IPS-11a (cell line): ENCODE results near the gene TSPO.
A peak's percentile ranks its signal among the peaks of the same experiment; 100 is the strongest.
"Not testable (repeated sequence)": the region's sequence is repeated elsewhere in the genome, so short reads cannot be mapped to it uniquely, and the experiment has no call there.

Source experiments
- H3K4me3 ChIP-seq: one replicate; pipeline ENCODE4 v1.5.1; 2013; ENCODE audit warnings: low read depth, low read length, control low read depth

Gene TSPO

DNA sequence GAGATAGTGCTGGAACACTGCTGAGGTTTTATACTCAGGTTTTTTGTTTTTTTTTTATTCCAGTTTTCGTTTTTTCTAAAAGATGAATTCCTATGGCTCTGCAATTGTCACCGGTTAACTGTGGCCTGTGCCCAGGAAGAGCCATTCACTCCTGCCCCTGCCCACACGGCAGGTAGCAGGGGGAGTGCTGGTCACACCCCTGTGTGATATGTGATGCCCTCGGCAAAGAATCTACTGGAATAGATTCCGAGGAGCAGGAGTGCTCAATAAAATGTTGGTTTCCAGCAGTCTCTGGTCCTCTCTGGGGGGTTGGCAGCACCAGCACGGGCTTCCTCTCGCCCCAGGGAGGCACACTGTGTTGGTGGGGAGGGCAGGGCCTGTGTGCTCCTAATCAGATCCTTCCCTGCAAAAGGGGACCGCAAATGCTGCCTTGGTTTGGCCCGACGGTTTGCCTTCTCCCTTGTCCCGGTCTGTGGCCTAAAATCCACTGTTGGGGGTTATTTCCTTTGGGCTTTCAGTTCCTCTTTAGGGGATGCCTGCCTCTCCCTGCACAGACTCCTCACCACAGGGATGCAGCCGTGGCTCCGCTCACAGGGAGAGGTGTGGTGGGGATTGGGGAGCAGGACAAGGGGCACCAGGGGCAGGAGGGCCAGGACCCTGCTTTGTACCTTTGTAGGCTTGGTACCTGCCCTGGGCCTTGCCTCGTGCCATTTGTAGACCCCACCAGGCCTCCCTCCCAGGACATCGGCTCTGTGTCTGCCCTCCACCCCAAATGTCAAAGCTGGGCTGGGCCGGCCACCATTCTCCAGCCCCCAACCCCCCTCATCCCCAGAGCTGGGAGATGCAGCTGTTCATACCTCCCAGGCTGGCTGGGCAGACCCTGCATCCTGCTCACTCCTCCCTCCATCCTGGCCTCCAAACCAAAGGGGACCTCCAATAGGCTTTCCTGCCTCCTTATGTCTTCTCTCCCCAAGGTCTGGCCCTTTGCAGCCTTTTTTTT lies 21.6 kb upstream of the TSPO start:
- no peak overlapping the region for H3K4me3 ChIP-seq

DNA sequence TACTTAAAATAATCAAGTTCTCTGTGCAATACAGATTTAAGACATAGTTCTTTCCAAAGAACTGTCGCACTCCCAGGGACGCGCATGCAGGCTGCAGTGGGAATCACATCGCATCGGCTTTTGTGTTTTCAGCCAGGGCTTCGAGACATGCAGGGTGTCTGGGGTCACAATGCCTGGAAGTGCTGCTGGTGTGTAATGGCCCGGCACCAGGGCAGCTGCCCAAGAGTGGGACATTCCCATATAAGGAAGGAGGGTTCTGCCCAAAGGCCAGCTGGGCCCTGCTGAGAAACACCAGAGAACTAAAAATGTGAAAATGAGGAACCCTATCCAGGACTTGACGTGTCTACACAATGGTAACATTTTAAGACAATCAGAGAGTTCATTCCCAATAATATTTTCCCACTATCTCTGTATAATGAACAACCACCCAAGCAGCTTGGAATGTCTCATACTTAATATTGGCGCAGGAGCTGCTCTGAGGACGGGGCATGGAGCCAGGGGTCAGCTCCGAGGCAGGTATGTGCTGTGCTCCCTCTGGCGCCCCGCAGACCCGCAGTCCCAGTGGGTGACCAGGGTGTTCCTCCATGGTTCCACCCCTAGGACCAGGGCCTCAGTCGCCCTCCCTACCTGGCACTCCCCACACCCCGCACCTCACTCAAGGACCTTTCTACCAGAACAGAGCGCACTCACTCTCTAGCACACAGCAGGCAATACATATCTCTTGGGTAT lies 19.4 kb upstream of the TSPO start:
- H3K4me3 ChIP-seq: no peak overlapping the region

GRCh38 chr22:43133401-43133800 lies 18.0 kb upstream of the TSPO start:
- no peak overlapping the region for H3K4me3 ChIP-seq

- no peak overlapping the region for H3K4me3 ChIP-seq
These were observed 16.8 kb upstream of the TSPO start for GRCh38 chr22:43134553-43134952.

- H3K4me3 ChIP-seq: no peak overlapping the region
These were observed 15.8 kb upstream of the TSPO start for GRCh38 chr22:43135565-43135964.

DNA sequence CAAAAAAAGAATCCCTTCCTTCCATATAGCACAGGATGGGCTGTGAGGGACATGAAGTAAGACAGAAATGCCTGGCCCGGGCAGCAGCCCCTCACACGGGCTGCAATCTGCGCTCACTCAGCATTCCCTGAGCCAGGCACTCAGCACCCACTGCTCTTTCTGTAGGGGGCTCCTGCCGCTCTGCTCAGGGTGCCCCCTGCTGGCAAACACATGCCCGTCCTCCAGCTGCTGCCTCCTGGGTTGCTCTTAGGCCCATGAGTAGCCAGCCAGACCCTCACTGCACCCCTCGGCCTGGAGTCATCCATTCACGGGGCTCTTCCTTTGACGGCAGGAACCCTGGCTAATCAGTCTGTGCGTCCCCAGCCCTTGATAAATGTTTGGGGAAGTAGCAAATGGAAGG lies 15.1 kb upstream of the TSPO start:
- H3K4me3 ChIP-seq: no peak overlapping the region

GRCh38 chr22:43136801-43137200 lies 14.6 kb upstream of the TSPO start:
- no peak overlapping the region for H3K4me3 ChIP-seq

GRCh38 chr22:43142880-43143562 lies 8.3 kb upstream of the TSPO start, which contains the start of gene MCAT:
MCAT (minus strand) TSS chr22:43143398; CDS start chr22:43143348, 50 bp downstream.
- H3K4me3 ChIP-seq: peak within 1 kb of the TSS; percentile 82

GRCh38 chr22:43144949-43145348 lies 6.4 kb upstream of the TSPO start:
- no peak overlapping the region for H3K4me3 ChIP-seq

GRCh38 chr22:43145371-43145770 lies 6.0 kb upstream of the TSPO start:
- not testable (repeated sequence) for H3K4me3 ChIP-seq

DNA sequence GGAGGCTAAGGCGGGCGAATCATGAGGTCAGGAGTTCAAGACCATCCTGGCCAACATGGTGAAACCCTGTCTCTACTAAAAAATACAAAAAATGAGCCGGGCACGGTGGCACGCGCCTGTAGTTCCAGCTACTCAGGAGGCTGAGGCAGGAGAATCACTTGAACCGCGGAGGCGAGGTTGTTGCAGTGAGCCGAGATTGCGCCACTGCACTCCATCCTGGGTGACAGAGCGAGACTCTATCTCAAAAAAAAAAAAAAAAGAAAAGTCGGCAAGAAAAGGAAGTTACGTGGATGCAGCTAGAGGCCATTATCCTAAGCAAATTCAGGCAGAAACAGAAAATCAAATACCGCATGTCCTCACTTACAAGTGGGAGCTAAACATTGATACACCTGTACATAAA lies 5.0 kb upstream of the TSPO start:
- H3K4me3 ChIP-seq: not testable (repeated sequence)

DNA sequence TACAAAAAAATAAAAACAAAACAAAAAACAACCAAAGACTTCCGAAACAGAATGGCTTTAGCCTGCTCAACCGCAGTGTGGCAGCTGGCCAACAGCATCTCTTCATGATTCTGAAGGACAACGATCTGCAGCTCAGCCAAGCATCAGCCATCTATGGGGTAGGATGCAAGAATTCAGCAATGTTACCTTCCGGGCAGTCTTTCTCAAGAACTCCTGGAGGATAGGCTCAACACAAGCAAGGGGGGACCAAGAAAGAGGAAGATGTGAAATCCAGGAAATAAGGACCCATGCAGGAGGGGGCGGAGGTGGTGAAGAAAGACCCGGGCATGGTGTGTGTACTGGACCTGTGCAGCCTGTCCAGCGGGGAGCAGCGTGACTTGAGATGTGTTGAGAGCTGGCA lies 3.5 kb upstream of the TSPO start:
- no peak overlapping the region for H3K4me3 ChIP-seq

DNA sequence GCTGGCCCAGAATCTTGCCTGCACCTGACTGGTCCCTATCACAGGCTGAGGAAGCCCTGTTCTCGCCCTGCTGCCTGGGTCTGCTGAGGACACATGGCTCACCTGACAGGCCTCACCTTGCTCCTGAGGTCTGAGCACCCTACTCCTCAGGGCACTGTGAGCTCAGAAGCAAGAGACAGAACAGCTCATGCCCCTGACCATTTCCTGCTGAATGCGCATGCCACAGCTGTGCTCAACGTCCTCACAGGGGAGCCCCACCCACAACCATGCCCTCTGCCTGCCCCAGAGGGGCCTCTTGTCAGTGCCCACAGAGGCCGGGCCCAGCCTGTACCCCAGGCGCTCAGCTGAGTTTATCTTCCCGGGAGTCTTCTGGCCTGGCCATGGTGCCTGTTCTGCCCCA lies 2.8 kb upstream of the TSPO start:
- H3K4me3 ChIP-seq: no peak overlapping the region

GRCh38 chr22:43150731-43151206 lies 590 bp upstream of the TSPO start:
- peak overlapping the region; percentile 28 for H3K4me3 ChIP-seq

DNA sequence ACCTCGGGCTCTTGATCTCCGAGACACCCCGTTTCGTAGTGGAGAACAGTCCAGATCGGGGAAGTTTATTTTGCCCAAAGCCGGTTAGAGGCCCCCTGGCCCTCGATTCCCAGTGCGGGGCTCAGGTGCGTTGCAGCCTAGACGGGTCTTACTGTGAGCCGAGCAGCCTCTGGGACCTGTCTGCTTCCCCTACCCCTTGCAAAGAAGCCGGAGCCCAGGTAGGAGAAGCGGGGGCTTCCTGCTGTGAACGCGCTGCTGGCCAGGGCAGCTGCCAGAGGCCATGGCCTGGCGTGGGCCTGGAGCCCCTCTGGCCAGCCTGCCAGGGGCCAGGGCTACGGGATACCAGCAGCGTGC lies 621 bp downstream of the TSPO start:
- H3K4me3 ChIP-seq: no peak overlapping the region

DNA sequence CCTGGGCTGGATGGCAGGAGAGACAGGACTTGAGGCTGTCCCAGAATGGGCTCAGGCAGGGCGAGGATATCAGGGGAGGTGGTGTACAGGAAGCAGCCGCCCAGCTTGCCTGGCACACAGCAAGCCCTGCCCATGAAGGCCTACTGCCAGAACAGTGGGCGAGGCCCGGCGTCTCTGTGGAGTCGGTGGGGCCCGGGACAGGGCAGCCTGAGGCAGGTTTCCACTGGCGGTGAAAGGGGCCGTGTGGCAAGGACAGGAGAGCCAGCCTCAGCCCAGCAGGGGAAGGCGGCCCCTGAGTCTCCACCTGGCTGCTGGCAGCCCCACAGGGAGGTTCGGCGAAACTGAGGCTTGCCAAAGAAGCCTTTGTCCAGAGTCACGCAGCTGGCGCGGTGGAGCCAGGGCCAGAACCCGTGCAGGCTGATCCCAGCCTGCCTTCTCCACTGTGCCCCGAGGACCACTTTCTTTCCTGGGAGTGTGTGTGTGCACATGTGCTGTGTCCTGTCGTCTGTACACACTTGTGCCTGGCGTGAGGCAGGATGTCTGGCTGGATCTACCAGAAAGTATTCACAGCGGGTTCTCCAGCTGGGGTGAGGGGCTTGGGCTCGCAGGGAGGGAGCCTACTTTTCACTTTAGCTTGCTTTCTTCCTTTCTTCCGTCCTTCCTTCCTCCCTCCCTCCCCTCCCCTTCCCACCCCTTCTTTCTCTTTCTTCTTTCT lies 1.2 kb downstream of the TSPO start:
- H3K4me3 ChIP-seq: no peak overlapping the region

- no peak overlapping the region for H3K4me3 ChIP-seq
These were observed 2.5 kb downstream of the TSPO start for GRCh38 chr22:43153899-43154298.

DNA sequence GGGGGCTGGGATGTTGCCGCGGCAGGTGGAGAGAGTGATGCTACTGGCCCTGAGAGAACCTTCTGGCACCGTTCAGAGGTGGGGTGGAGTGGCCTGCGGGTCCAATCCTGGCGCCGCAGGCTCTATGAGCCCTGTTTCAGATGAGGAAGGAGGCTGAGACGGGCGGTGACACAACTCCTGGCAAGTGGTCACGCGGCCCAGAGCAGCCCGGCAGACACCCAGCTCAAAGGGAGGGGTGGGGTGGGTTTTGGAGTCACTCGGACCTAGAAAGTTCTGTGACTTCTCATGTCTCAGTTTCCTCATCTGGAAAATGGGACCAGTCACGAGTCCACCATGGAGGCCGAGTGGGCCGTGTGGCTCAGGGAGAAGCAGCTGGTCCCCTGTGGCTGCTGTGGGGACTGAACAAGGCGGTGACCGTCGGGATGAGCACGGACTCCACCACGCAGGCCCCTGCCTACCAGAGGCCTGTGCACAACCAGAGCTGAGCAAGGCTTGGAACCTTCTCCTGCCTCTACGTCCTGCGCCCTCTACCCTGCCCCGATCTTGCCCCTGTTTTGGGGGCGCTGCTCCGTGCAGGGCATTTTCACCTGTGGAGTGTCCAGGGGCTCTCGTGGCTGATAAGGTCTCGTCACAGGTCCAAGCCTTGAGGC lies 3.7 kb downstream of the TSPO start:
- H3K4me3 ChIP-seq: no peak overlapping the region

- H3K4me3 ChIP-seq: no peak overlapping the region
These were observed 4.4 kb downstream of the TSPO start for GRCh38 chr22:43155789-43156188.

GRCh38 chr22:43156413-43156812 lies 5.1 kb downstream of the TSPO start:
- no peak overlapping the region for H3K4me3 ChIP-seq
